Trophoblast cell (in vitro differentiated cells and primary cell): Measurements from ENCODE around the gene MAP3K4.

ENCODE experiments used
- DNase-seq, 2 donors: peaks; one replicate each; pipeline ENCODE4 v3.0.0-alpha.2; 2016
- H2AFZ ChIP-seq: 2 replicates; pipeline ENCODE4 v1.6.1; 2013; ENCODE audit warnings: low read length, moderate library complexity, mild to moderate bottlenecking; ENCODE audit not compliant: insufficient read depth, poor library complexity
- H2AK5ac ChIP-seq: 2 replicates; pipeline ENCODE4 v1.6.1; 2013; ENCODE audit warnings: mild to moderate bottlenecking, low read length
- H2BK120ac ChIP-seq: 2 replicates; pipeline ENCODE4 v1.6.1; 2013; ENCODE audit warnings: low read length, mild to moderate bottlenecking, moderate library complexity; ENCODE audit not compliant: insufficient read depth, poor library complexity
- H2BK12ac ChIP-seq: 2 replicates; pipeline ENCODE4 v1.6.1; 2013; ENCODE audit warnings: mild to moderate bottlenecking, low read length, moderate library complexity
- H2BK5ac ChIP-seq: 2 replicates; pipeline ENCODE4 v1.6.1; 2013; ENCODE audit warnings: low read length, low read depth, moderate library complexity, mild to moderate bottlenecking; ENCODE audit not compliant: poor library complexity
- H3K14ac ChIP-seq: 2 replicates; pipeline ENCODE4 v1.6.1; 2013; ENCODE audit warnings: mild to moderate bottlenecking, low read length
- H3K18ac ChIP-seq: 2 replicates; pipeline ENCODE4 v1.6.1; 2013; ENCODE audit warnings: mild to moderate bottlenecking, low read length
- H3K23ac ChIP-seq: 2 replicates; pipeline ENCODE4 v1.6.1; 2013; ENCODE audit warnings: low read length
- H3K27ac ChIP-seq: 2 replicates; pipeline ENCODE4 v1.5.1; 2013; ENCODE audit warnings: low read depth, mild to moderate bottlenecking, inconsistent platforms, low read length, moderate library complexity
- H3K27me3 ChIP-seq: 2 replicates; pipeline ENCODE4 v1.6.1; 2013; ENCODE audit warnings: inconsistent platforms, mild to moderate bottlenecking, low read length, moderate library complexity; ENCODE audit not compliant: insufficient read depth
- H3K36me3 ChIP-seq, 2 experiments: 1 replicate in 1 of 2; 2 replicates in 1 of 2; pipeline ENCODE4 v1.6.1; 2013; ENCODE audit warnings: low read length in 2 of 2, mild to moderate bottlenecking in 2 of 2, moderate library complexity in 1 of 2; ENCODE audit not compliant: insufficient read depth in 2 of 2, control insufficient read depth in 1 of 2
- H3K4ac ChIP-seq: 2 replicates; pipeline ENCODE4 v1.6.1; 2013; ENCODE audit warnings: low read depth, mild to moderate bottlenecking, low read length, moderate library complexity
- H3K4me1 ChIP-seq, 2 experiments: 1 replicate in 1 of 2; 2 replicates in 1 of 2; pipeline ENCODE4 v1.6.1; 2013; ENCODE audit warnings: low read length in 2 of 2, mild to moderate bottlenecking in 2 of 2, moderate library complexity in 1 of 2; ENCODE audit not compliant: insufficient read depth in 2 of 2, control insufficient read depth in 1 of 2
- H3K4me2 ChIP-seq: 2 replicates; pipeline ENCODE4 v1.6.1; 2013; ENCODE audit warnings: inconsistent platforms, mild to moderate bottlenecking, low read length, moderate library complexity
- H3K4me3 ChIP-seq: 2 replicates; pipeline ENCODE4 v1.5.1; 2013; ENCODE audit warnings: mild to moderate bottlenecking, low read depth, low read length, inconsistent platforms
- H3K79me1 ChIP-seq: one replicate; pipeline ENCODE4 v1.6.1; 2013; ENCODE audit warnings: low read length
- H3K79me2 ChIP-seq: 2 replicates; pipeline ENCODE4 v1.6.1; 2013; ENCODE audit warnings: low read length, mild to moderate bottlenecking; ENCODE audit not compliant: control insufficient read depth, insufficient read depth, poor library complexity
- H3K9ac ChIP-seq: 2 replicates; pipeline ENCODE4 v1.6.1; 2013; ENCODE audit warnings: mild to moderate bottlenecking, low read length
- H3K9me3 ChIP-seq: 2 replicates; pipeline ENCODE4 v1.6.1; 2013; ENCODE audit warnings: low read depth, mild to moderate bottlenecking, control low read depth, inconsistent platforms, low read length; ENCODE audit not compliant: insufficient read depth
- H4K12ac ChIP-seq: 2 replicates; pipeline ENCODE4 v1.6.1; 2013; ENCODE audit warnings: low read depth, mild to moderate bottlenecking, low read length, moderate library complexity
- H4K8ac ChIP-seq: 2 replicates; pipeline ENCODE4 v1.6.1; 2013; ENCODE audit warnings: low read depth, mild to moderate bottlenecking, low read length, moderate library complexity
- H4K91ac ChIP-seq: one replicate; pipeline ENCODE4 v1.6.1; 2013; ENCODE audit warnings: low read depth, mild to moderate bottlenecking, low read length, moderate library complexity
- WGBS: extraction: QIAGEN DNeasy Blood & Tissue Kit; methylation state at CpG from one replicate; pipeline ENCODE4 v1.1.7; 2013; ENCODE audit warnings: missing lambda C conversion rate; ENCODE audit not compliant: insufficient read length, insufficient coverage; ENCODE audit errors: extremely low coverage; 5-methylcytosine and 5-hydroxymethylcytosine counted together

Gene MAP3K4

DNA sequence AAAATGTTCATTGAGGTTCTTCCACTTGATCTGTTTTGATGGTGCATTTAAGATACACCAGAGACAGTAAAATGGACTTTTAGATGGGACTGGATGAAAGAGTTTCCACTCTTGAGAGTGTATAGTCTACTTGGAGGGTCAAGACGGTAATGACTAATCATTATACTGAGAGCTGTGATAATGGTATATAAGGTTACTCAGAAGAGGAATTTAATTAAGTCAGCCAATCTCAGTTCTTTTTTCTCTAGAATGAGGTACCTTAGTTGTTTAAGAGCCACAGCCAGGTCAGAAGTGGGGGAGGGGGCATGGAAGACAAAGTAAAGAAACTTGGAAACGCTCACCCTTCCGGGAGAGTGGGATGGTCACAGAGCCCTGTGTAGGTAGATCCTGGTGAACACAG, 123.9 kb downstream of the MAP3K4 start:
- Histone ChIP-seq H3K9ac (no peak overlapping the region), H3K27me3 (no peaks in the 10 kb centered on the region), H3K79me1 (no peaks in the 10 kb centered on the region), H3K4ac (no peak overlapping the region), H3K18ac (no peak overlapping the region), H3K27ac (no peak overlapping the region), H3K79me2 (no peaks in the 10 kb centered on the region), H3K23ac (no peak overlapping the region), H3K4me2 (no peak overlapping the region), H4K12ac (no peak overlapping the region), H2BK5ac (no peak overlapping the region), H2AFZ (no peak overlapping the region), H2AK5ac (no peak overlapping the region), H3K14ac (no peak overlapping the region), H4K91ac (no peak overlapping the region), H3K4me1 (no peaks in the 10 kb centered on the region), H3K4me3 (no peak overlapping the region), H3K9me3 (no peaks in the 10 kb centered on the region), H3K36me3 (peaks cover 23 to 31% of the 10 kb centered on the region in 2 experiments), H2BK120ac (no peak overlapping the region), H2BK12ac (no peak overlapping the region), H4K8ac (no peak overlapping the region)
- no CpG with 5 or more reads among the region's 3 CpGs for WGBS
- DNase-seq, result no peak

DNA sequence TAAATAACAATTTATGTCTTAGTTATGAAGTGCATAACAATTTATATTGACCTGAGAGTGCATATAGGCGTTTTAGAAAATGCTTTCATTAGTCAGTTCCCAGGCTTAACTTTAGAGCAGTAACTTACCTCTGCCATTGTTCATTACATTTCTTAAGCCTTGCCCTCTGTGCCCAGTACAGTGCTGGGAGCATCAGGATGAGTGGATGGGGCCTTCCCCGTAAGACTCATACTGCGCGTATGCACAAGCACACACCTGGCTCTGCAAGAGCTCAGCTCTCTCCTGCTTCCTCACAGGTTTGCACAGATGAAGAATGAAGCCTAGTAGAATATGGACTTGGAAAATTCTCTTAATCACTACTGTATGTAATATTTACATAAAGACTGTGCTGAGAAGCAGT, 125.0 kb downstream of the MAP3K4 start:
- Histone ChIP-seq H4K8ac (no peak overlapping the region), H3K27ac (no peak overlapping the region), H3K4me1 (no peaks in the 10 kb centered on the region), H4K12ac (no peak overlapping the region), H3K27me3 (no peaks in the 10 kb centered on the region), H3K79me1 (no peaks in the 10 kb centered on the region), H3K4me3 (no peak overlapping the region), H4K91ac (no peak overlapping the region), H2AFZ (no peak overlapping the region), H3K4me2 (no peak overlapping the region), H3K36me3 (peaks cover 17 to 25% of the 10 kb centered on the region in 2 experiments), H3K9ac (no peak overlapping the region), H3K14ac (no peak overlapping the region), H2BK120ac (no peak overlapping the region), H2AK5ac (no peak overlapping the region), H3K18ac (no peak overlapping the region), H3K23ac (no peak overlapping the region), H3K4ac (no peak overlapping the region), H2BK5ac (no peak overlapping the region), H3K9me3 (peaks cover 1% of the 10 kb centered on the region), H3K79me2 (no peaks in the 10 kb centered on the region), H2BK12ac (no peak overlapping the region)
- no peak for DNase-seq
- no CpG with 5 or more reads among the region's 4 CpGs for WGBS

DNA sequence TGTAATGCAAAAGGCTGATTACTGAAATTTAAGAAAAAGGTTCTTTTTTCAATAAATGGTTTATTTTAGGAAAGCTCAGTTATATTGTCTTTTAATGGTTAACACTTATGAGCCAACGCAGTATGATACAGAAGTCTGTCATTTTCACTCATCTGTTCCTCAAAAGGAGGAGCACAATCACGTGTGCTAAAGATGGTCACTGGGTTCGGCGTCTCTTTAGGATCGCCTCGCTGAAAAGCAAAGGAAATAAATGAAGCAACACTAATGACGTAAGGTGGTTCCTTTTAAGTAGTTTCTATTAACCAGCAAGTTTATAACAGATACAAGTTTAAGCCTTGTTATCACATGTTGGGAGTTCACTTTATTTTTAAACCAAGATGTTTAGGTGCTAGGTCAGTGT, 125.7 kb downstream of the MAP3K4 start:
- no peak overlapping the region for H4K8ac ChIP-seq
- no peak overlapping the region for H3K27ac ChIP-seq
- no peaks in the 10 kb centered on the region for H3K4me1 ChIP-seq
- H2AFZ ChIP-seq, result no peak overlapping the region
- H3K18ac ChIP-seq, result no peak overlapping the region
- no peak overlapping the region for H3K4ac ChIP-seq
- no peak overlapping the region for H4K91ac ChIP-seq
- no peak overlapping the region for H2BK12ac ChIP-seq
- H3K27me3 ChIP-seq, result no peaks in the 10 kb centered on the region
- no peak overlapping the region for H2BK120ac ChIP-seq
- H3K79me2 ChIP-seq, result no peaks in the 10 kb centered on the region
- DNase-seq, result peak; percentile 19 to 44
- H3K4me3 ChIP-seq, result no peak overlapping the region
- no peak overlapping the region for H2BK5ac ChIP-seq
- no peak overlapping the region for H2AK5ac ChIP-seq
- H3K36me3 ChIP-seq, result peaks cover 15 to 20% of the 10 kb centered on the region in 2 experiments
- H3K9me3 ChIP-seq, result peaks cover 1% of the 10 kb centered on the region
- H3K4me2 ChIP-seq, result no peak overlapping the region
- H3K23ac ChIP-seq, result no peak overlapping the region
- no peak overlapping the region for H4K12ac ChIP-seq
- no CpG with 5 or more reads among the region's 7 CpGs for WGBS
- no peaks in the 10 kb centered on the region for H3K79me1 ChIP-seq
- H3K14ac ChIP-seq, result no peak overlapping the region
- no peak overlapping the region for H3K9ac ChIP-seq

DNA sequence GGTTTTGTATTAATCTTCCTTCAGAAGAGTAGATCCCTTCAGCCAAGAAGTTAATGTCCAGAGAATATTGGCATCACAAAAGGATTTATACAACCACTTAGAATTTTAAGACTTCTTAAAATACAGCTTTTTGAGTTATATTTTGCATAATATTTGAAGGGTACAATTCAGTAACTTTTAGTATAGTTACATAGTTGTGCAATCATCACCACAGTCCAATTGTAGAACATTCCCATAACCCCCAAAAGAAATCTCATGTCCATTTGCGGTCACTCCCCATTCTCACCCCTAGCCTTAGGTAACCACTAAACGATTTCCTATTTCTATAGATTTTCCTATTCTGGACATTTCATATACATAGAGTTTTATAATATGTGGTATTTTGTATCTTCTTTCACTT, 126.4 kb downstream of the MAP3K4 start:
- Histone ChIP-seq H2BK120ac (no peak overlapping the region), H2BK5ac (no peak overlapping the region), H3K79me1 (no peaks in the 10 kb centered on the region), H3K27ac (no peak overlapping the region), H2AK5ac (no peak overlapping the region), H3K36me3 (peaks cover 12 to 17% of the 10 kb centered on the region in 2 experiments), H3K4me1 (no peaks in the 10 kb centered on the region), H2AFZ (no peak overlapping the region), H3K4ac (no peak overlapping the region), H4K91ac (no peak overlapping the region), H2BK12ac (no peak overlapping the region), H3K9ac (no peak overlapping the region), H4K12ac (no peak overlapping the region), H3K4me3 (no peak overlapping the region), H3K14ac (no peak overlapping the region), H3K9me3 (peaks cover 1% of the 10 kb centered on the region), H3K4me2 (no peak overlapping the region), H3K27me3 (no peaks in the 10 kb centered on the region), H3K18ac (no peak overlapping the region), H3K79me2 (no peaks in the 10 kb centered on the region), H4K8ac (no peak overlapping the region), H3K23ac (no peak overlapping the region)
- WGBS, result no CpG with 5 or more reads among the region's 2 CpGs
- DNase-seq, result no peak
